Putamen (tissue), 1 donor: ENCODE results near the gene STAM.

Experiments
- DNase-seq: peaks from one replicate; pipeline ENCODE4 v3.0.0-alpha.2; 2016; ENCODE audit warnings: low spot score

STAM gene

GRCh38 chr10:17731331-17732020 lies 87.5 kb downstream of the STAM start:
- no peak for DNase-seq

GRCh38 chr10:17733620-17734019 lies 89.7 kb downstream of the STAM start:
- no peak for DNase-seq

- DNase-seq: no peak
These were observed 90.6 kb downstream of the STAM start for GRCh38 chr10:17734432-17735080.

GRCh38 chr10:17735166-17735941 lies 91.4 kb downstream of the STAM start:
- DNase-seq: no peak

- no peak for DNase-seq
These were observed 92.3 kb downstream of the STAM start for GRCh38 chr10:17736223-17736622.

- peak; percentile 32 for DNase-seq
These were observed 93.3 kb downstream of the STAM start for GRCh38 chr10:17737027-17737965.

- DNase-seq: no peak
These were observed 96.7 kb downstream of the STAM start for GRCh38 chr10:17740668-17741067.

- DNase-seq: peak; percentile 43
These were observed 99.0 kb downstream of the STAM start for GRCh38 chr10:17742918-17743317.

GRCh38 chr10:17743437-17743836 lies 99.5 kb downstream of the STAM start:
- no peak for DNase-seq

- no peak for DNase-seq
These were observed 100.5 kb downstream of the STAM start for GRCh38 chr10:17744341-17744861.

- no peak for DNase-seq
These were observed 104.1 kb downstream of the STAM start for GRCh38 chr10:17747883-17748550.

- no peak for DNase-seq
These were observed 105.9 kb downstream of the STAM start for GRCh38 chr10:17749890-17750289.

GRCh38 chr10:17751781-17752445 lies 108.0 kb downstream of the STAM start, which contains the start of gene TMEM236:
Gene TMEM236, plus strand, starts transcription at chr10:17752201. Its CDS starts 95 bp downstream, at chr10:17752296.
- no peak for DNase-seq

GRCh38 chr10:17756557-17757217 lies 112.7 kb downstream of the STAM start:
- no peak for DNase-seq

- DNase-seq: no peak
These were observed 114.2 kb downstream of the STAM start for GRCh38 chr10:17758200-17758599.

GRCh38 chr10:17758896-17759295 lies 114.9 kb downstream of the STAM start:
- DNase-seq: no peak

- no peak for DNase-seq
These were observed 120.2 kb downstream of the STAM start for GRCh38 chr10:17764142-17764541.

- DNase-seq: no peak
These were observed 121.7 kb downstream of the STAM start for GRCh38 chr10:17765602-17766001.
